Stimulated activated CD8-positive, alpha-beta memory T cell treated with anti-CD3 and anti-CD28 coated beads, Interleukin-12 subunit alpha, Interleukin-12 subunit beta, amount 100 ng/mL, for 4 hours (primary cell): ENCODE results near the gene ICAM3.

ENCODE experiments used
- DNase-seq: peaks from one replicate; pipeline ENCODE4 v3.0.0-alpha.2; 2020; ENCODE audit warnings: low read depth

Gene ICAM3

DNA sequence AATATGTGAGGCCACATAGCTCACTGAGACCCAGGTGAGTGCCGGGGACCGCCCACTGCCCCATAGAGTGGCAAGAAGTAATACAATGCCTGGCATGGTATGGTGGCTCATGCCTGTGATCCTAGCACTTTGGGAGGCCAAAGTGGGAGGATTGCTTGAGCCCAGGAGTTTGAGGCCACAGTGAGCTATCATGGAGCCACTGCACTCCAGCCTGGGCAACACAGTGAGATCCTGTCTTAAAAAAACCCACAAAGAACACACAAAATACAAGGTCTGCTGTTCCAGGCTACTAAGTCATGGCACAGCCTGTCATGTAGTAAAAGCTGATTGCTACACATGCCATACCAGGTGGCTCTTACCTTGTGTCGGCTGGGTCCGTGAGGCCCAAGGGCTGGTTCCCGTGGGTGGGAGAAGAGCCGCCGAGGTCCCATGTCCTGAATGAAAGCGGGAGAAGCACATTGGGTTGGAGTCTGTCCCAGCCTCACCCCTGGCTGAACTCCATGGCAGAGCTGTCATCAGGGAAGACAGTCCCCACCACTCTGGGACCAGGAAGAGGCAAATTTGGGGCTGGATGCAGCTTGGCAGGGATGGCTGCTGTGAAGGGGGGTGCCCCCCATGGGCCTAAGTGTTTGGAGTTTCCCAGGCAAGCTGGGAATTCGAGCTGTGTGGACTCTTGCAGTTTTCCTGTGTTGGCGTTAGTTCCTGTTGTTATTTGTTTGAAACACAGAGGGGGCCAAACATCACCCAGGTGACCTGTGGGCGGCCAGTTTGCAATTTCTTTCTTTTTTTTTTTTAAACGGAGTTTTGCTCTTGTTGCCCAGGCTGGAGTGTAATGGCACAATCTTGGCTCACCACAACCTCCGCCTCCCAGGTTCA is 20.4 kb downstream of the ICAM3 start:
- DNase-seq: no peak

DNA sequence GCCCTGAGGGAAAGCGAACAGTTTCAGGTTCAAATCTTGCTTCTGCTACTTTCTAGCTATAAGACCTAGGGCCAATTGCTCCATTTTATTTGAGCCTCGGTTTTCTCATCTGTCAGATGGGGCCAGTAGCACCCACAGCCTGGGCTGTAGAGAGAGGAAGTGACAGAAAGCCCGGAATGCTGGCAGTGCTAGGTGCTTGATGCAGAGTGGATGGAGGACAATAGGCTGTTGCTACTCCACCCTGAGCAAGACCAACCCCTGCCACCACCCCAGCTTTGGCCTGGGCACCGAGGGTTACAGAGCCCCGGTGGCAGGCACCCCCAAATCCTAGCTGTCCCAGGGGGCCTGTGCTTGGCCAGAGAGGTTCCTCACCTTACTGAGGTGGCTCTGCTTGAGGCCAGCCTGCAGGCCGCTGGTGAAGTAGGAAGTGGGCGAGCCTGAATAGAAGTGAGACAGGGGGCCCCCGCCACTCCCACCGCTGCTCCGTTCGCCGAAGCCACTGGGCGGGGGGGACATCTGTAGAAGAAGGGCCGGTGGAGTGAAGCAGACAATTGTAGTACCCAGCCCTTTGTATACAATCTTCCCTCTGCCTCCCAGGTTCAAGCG is 21.5 kb downstream of the ICAM3 start:
- no peak for DNase-seq

DNA sequence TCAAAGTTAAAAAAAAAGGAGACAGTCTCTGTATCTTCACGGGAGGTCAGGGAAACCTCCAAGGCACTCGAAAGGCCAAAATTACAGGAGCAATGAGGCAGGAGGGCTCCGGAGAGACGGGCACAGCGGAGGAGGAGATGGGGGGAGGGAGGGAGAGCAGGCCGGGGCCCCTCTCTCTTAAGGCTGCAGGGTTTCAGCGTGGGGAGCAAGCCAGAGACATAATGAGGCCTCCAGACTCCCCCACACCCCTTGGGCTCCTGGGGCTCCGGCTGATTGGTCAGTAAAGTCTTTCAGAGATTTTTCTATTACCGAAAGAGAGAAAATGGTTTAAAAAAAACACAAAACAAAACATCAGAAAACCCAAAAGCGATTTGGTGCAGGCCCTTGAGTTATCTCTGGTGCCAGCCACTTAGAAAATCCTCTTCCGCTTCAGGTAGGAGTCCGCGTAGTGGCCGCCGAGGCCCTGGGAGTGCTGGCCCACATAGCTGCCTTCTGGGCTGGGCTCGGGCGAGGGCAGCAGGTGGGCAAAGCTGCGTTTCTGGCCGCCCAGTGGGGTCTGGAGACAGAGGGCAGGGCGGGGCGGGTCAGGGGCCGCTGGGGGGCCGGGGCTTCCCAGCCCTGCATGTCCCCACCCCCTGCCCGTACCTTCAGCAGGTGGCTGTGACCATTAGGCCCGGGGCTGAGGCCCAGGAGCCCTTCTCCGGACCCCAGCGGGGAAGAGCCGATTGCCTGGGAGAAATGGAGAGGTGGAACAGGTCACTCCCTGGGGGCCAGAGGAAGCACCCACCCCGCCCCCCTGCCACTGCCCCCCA is 22.2 kb downstream of the ICAM3 start:
- DNase-seq: no peak

DNA sequence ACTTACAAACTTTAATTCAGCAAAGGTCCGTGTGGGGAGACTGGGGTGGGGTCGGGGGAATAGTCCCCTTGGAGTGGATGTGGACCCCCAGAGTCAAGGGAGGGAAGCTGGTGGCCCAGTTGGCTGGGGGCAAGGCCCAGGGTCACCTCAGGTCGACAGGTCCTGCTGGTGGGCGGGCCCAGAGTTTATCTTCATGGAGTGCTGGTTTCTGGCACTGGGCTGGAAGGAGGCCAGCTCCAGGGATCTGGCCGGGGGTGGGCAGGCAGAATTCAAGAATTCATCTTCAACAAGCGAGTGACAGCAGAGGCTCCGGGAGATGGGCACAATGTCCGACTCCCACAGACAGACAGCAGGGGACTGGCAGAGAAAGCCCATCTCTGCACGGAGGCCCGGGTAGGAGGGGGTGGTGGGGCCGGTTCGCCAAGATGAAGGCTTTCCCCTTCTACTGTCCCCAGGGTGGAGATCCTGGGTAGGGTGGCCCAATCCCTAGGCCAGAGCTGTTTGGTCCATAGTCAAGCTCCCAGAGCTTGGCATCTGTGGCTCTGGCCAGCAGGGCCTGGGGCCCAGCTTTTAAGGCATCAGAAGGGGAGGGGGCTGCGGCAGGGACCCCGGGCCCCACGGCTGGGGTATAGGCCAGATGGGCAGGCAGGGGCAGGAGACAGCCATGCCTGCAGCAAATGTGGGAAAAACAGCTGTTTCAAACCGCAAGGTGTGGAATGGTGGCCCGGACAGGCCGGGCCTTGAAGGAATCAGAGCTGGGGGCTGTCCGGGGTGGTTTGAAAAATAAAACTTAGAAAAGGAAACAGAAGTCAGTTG is 23.0 kb downstream of the ICAM3 start:
- DNase-seq: no peak

DNA sequence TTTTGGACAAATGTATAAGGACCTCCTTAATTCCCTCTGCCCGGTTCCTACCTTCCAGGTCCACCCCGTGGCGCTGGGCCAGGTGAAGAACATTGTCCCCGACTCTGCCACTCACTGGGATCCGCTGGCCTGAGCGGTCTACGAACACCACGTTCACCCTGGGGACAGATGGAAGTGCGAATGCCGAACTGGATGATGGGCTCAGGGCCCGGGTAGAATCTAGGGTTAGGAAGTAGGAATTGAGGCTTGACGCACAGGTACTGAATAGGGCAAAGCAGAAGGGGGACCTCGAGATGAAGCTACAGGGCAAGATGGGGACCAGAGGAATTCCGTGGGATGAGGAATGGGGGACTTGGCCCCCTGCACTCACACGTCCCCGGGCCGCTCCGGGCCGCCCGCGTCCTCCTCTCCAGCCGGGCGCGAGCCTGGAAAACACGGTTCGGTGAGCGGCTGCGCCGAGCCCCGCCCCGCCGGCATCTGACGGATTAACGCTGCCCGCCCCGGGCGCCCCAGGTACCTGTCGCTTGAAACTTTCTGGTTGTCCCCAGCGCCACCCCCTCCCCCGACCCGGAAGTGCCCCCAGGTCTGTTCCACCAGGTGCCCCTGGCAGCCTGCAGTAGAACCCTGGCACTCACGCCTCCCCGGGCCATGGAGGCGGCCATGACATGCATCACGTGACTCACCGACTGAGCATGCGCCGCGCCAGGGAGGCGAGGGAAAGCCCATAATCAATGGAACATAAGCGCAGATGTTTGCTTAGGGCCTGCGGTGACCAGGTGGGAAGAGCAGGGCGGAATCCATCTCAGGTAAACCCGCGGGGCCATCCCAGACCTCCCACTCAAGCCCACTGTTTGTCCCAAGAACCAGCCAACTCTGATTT is 23.8 kb downstream of the ICAM3 start, which contains the start of gene FDX2:
TSS of gene FDX2 (minus strand) at position 681 of the 880 bp plus-strand sequence. CDS start at position 662, 19 bp downstream.
- DNase-seq: peak; percentile 85

DNA sequence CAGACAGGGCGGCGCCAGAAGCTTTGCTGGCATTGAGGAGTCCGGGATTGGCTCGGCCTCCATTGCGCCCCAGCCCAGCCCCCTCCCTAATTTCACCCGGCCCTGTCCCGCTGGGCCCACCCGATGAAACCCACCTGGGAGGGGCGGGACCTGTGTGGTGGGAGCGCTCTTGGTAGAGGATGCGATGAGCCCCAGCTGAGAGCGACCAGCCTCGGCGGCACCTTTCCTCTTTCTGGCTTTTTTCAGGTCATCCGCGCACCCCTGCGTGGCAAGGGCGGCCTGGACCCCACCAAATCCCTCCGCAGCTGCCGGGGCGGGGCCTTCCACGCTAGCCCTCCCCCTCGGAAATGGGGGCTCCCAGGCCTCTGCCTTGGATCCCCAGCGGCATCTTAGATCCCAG is 30.0 kb downstream of the ICAM3 start, which contains the start of gene ZGLP1:
TSS of gene ZGLP1 (minus strand) at position 393 of the 400 bp plus-strand sequence.
- DNase-seq: no peak

DNA sequence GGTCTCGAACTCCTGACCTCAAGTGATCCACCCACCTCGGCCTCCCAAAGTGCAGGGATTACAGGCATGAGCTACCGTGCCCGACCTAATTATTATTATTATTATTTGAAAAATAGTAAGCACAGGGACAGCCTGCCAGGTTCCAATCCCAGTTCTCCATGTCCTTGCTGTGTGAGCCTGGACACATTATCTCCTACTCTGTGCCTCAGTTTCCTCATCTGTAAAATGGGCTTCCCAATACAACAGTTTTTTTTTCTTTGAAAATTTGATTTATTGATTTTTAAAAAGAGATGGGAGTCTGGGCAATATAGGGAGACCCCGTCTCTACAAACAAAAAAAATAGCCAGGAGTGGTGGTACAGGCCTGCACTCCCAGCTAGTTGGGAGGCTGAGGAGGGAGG is 33.1 kb downstream of the ICAM3 start:
- DNase-seq: no peak

DNA sequence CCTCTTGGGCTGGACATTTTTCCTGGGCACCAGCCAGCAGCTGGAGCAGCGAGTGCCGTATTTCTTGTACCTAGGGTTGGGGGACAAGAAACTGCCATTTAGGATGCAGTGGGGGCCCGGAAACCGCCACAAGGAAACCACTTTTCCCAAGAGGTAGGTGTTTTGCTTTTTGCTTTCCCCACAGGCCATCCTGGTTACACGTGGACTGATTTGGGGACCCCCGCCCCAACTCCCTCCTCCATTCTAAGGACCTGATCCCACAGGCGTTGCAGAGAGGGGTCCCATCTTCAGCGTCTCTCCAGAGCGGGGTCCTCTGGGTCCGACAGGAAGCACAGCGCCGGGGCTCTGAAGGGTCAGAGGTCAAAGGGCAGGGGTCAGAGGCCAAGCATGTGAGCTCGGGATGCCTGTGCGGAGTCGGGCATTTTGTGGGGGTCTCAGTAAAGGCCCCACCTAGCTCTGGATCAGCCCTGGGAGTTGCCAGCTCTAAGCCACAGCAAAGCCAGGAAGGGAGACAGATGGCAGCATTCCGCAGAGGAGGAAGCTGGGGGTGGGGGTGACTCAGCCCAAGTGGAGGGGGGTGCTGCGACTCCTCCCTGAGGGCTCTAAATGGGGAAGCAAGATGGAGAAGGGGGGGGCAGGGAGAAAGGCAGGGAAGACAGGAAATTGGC is 34.2 kb downstream of the ICAM3 start:
- no peak for DNase-seq

DNA sequence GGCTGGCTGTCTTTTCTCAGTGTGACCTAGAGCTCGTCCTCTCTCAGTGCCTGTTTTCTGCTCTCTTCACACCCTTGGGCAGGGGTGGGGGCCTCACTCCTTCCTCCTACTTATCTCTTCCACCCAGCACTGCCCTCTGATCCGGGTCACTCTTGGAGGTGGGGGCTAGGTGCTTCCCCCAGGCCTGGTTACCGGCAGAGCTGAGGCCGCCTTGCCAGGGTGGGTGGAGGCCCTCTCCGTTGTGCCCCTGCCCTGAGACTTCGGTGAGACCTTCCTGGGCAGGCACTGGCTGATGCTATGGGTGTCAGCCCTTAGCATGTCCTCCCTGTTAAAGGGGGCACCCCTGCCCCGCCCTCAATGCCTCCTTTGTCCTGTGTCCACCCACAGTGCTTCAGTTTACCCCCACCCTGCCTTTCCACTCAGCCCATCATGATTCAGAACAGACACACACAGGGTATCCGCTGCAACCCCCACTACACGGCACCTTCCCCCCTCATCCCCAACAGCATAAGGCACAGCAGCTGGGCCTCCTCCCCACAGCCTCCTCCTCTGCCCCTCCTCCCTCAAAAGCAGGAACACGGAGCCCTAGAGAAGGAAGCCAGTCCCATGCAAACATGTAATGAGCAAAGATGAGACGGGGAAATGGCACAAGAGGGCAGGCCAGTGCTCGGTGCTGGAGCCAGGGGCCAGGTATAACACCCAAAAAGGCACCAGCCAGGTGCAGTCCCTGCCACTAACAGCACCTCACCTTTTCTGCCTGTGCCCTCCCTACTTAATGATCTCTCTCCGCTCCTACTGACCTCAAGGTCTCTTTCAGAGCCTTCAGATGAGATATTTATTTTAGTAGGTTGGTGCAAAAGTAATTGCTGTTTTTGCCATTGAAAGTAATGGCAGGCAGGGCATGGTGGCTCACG is 39.6 kb downstream of the ICAM3 start:
- DNase-seq: no peak

DNA sequence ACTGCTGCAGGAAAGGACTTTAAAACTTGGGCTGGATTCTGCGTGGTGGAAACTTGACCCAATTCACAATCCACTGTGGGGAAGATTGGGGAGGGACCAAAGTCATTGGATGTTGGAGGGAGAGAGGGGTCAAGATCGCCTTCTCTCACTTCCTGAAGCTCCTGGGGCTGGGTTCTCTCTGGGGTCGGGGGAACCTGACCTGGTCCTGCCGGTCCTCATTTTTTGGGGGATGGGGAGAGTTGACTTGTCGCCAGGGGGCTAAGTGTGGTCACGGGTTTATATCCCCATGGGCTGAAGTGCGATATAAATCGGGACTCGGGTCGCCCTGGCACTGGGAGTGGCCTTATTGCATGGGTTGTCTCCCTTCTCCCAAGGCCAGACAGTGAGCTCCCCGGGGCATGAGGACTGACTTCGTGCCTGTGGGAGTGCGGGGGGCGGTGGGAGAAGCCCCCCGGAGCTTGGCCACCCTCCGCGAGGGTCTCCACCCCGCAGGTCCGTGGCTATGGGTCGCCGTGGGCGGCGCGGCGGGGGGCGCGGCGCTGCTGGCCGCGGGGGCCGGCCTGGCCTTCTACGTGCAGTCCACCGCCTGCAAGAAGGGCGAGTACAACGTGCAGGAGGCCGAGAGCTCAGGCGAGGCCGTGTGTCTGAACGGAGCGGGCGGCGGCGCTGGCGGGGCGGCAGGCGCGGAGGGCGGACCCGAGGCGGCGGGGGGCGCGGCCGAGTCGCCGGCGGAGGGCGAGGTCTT is 43.4 kb downstream of the ICAM3 start:
- DNase-seq: no peak

DNA sequence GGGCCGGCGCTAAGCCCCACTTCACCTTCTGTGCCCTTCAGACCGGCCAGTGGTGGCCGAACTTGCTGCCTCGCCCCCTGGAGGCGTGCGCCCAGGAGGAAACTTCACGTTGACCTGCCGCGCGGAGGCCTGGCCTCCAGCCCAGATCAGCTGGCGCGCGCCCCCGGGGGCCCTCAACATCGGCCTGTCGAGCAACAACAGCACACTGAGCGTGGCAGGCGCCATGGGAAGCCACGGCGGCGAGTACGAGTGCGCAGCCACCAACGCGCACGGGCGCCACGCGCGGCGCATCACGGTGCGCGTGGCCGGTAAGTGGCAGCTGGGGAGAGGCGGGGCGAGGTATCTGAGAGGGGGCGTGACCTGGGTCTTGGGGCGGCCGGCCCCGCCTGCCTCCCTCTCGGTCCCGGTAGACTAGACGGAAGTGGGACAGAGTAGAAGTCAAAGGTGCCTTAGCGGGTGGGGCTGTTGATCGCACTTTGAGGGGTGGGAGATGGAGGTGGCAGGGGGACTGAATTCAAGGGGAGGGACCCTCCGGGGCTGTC is 44.0 kb downstream of the ICAM3 start:
- peak; percentile 49 for DNase-seq

DNA sequence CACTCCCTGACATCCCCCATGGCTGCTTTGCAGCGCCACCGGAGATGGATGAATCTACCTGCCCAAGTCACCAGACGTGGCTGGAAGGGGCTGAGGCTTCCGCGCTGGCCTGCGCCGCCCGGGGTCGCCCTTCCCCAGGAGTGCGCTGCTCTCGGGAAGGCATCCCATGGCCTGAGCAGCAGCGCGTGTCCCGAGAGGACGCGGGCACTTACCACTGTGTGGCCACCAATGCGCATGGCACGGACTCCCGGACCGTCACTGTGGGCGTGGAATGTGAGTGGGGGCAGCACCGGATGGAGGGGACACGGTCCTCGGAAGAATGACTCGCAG is 45.1 kb downstream of the ICAM3 start:
- DNase-seq: no peak

DNA sequence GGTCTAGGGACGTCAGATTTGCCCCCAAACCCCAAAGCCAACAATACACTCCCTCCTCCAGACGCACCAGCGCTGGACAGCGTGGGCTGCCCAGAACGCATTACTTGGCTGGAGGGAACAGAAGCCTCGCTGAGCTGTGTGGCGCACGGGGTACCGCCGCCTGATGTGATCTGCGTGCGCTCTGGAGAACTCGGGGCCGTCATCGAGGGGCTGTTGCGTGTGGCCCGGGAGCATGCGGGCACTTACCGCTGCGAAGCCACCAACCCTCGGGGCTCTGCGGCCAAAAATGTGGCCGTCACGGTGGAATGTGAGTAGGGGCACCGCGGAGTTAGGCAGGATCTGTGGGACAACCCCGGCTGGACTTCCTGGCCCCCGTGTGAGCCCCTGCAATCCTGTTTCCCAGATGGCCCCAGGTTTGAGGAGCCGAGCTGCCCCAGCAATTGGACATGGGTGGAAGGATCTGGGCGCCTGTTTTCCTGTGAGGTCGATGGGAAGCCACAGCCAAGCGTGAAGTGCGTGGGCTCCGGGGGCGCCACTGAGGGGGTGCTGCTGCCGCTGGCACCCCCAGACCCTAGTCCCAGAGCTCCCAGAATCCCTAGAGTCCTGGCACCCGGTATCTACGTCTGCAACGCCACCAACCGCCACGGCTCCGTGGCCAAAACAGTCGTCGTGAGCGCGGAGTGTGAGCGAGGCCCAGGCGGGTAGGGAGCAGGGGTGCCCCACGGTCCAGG is 45.6 kb downstream of the ICAM3 start:
- DNase-seq: no peak

DNA sequence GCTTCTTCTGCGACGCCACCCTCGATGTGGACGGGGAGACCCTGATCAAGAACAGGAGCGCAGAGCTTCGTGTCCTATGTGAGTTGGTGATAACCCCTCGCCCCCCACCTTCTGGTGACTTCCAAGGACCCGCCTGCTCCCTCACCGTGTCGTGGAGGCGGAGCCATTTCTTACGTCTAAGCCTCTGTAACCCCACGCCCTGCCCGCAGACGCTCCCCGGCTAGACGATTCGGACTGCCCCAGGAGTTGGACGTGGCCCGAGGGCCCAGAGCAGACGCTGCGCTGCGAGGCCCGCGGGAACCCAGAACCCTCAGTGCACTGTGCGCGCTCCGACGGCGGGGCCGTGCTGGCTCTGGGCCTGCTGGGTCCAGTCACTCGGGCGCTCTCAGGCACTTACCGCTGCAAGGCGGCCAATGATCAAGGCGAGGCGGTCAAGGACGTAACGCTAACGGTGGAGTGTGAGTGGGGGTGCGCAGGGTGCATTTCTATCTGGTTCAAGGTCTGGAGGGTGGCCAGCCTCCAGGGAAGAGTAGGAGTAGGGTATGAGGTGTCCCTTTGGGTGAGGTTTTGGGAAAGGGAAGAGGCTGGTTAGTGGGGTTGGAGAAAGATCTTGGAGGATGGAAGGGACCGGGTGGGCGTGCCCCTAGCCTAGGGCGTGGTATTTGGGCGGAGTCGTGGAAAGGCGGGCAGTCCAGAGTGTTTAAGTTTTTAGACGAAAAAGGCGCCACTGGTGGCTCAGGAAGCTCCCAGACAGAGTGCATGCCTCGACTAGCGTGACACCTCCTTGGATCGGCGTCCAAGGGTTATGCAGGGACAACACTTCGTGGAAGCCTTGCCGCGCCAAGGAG is 46.4 kb downstream of the ICAM3 start:
- no peak for DNase-seq

DNA sequence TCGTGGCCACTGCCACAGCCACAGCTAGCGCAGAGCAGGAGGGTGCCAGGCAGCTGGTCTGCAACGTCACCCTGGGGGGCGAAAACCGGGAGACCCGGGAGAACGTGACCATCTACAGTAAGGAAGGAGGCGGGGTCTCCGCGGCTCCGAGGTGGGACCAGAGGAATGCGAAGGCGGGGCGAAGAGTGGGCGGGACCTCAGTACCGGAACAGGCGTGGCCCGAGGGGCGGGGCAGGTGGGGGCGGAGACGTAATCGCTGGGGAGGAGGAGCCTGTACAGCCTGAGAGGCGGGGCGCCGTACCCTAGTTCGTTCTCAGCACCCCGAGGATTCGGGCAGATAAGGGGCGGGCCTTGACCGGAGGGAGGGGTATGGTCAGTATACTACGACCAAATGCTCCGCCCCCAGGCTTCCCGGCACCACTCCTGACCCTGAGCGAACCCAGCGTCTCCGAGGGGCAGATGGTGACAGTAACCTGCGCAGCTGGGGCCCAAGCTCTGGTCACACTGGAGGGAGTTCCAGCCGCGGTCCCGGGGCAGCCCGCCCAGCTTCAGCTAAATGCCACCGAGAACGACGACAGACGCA is 47.1 kb downstream of the ICAM3 start:
- no peak for DNase-seq

DNA sequence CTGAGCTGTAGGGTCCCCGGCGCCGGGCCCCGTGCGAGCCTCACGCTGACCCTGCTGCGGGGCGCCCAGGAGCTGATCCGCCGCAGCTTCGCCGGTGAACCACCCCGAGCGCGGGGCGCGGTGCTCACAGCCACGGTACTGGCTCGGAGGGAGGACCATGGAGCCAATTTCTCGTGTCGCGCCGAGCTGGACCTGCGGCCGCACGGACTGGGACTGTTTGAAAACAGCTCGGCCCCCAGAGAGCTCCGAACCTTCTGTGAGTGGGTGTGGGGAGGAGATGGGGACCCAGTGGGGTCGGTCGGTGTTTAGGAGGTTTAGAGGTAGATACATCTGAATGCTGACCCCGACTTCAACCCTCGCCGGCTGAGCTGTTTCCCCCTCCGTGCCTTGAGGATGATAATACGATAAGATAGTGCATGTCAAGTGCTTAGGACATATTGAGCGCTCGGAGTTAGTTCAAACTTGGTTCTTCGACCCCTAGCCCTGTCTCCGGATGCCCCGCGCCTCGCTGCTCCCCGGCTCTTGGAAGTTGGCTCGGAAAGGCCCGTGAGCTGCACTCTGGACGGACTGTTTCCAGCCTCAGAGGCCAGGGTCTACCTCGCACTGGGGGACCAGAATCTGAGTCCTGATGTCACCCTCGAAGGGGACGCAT is 47.7 kb downstream of the ICAM3 start:
- DNase-seq: no peak
